GM21423 (cell line): ENCODE measurements around the gene FUT9.

Experiments
- ATAC-seq: cut with Tn5 transposase; IDR thresholded peaks from one replicate; pipeline ENCODE4 v1.9.1; 2021; ENCODE audit warnings: mild to moderate bottlenecking, moderate library complexity; ENCODE audit not compliant: unreplicated experiment

Gene FUT9

GRCh38 chr6:96015518-96016333 is at the start of gene FUT9:
Gene FUT9, plus strand, starts transcription at chr6:96015974. Its CDS starts 187,182 bp downstream, at chr6:96203156.
- no peak for ATAC-seq

- ATAC-seq = no peak
Measured at GRCh38 chr6:95967594-95967993, 48.2 kb upstream of the FUT9 start.

- no peak for ATAC-seq
Measured at GRCh38 chr6:95973976-95974375, 41.8 kb upstream of the FUT9 start.

GRCh38 chr6:95978230-95978629 is 37.5 kb upstream of the FUT9 start:
- ATAC-seq = no peak

GRCh38 chr6:95991906-95992305 is 23.9 kb upstream of the FUT9 start:
- no peak for ATAC-seq

GRCh38 chr6:95994151-95994550 is 21.6 kb upstream of the FUT9 start:
- ATAC-seq = no peak

- ATAC-seq = no peak
Measured at GRCh38 chr6:95998133-95998532, 17.6 kb upstream of the FUT9 start.

GRCh38 chr6:96001891-96002575 is 13.7 kb upstream of the FUT9 start:
- no peak for ATAC-seq

GRCh38 chr6:96002576-96002910 is 13.2 kb upstream of the FUT9 start:
- no peak for ATAC-seq

GRCh38 chr6:96002912-96003311 is 12.9 kb upstream of the FUT9 start:
- ATAC-seq = no peak

GRCh38 chr6:96007663-96008062 is 8.1 kb upstream of the FUT9 start:
- ATAC-seq = no peak

- ATAC-seq = no peak
Measured at GRCh38 chr6:96013531-96013930, 2.2 kb upstream of the FUT9 start.

GRCh38 chr6:96014846-96015517 is 792 bp upstream of the FUT9 start:
- no peak for ATAC-seq

GRCh38 chr6:96016334-96017069 is 728 bp downstream of the FUT9 start:
- no peak for ATAC-seq

GRCh38 chr6:96017070-96017359 is 1.2 kb downstream of the FUT9 start:
- no peak for ATAC-seq

GRCh38 chr6:96022225-96022624 is 6.5 kb downstream of the FUT9 start:
- ATAC-seq = no peak

GRCh38 chr6:96032661-96033060 is 16.9 kb downstream of the FUT9 start:
- ATAC-seq = no peak

GRCh38 chr6:96051555-96051954 is 35.8 kb downstream of the FUT9 start:
- no peak for ATAC-seq

GRCh38 chr6:96058082-96058481 is 42.3 kb downstream of the FUT9 start:
- ATAC-seq = no peak

- ATAC-seq = no peak
Measured at GRCh38 chr6:96059586-96059985, 43.8 kb downstream of the FUT9 start.

GRCh38 chr6:96060249-96060648 is 44.5 kb downstream of the FUT9 start:
- ATAC-seq = no peak
